Breast epithelium (tissue), 4 donors: ENCODE results near the gene ITGAE. TPM values are rescaled to one million over a fixed set of nuclear protein-coding genes. Genes with fewer than 3 reads are reported as not detected.
"Not testable (repeated sequence)": the region's sequence is repeated elsewhere in the genome, so short reads cannot be mapped to it uniquely, and the experiment has no call there.

Experiments used
- DNase-seq, 2 donors: peaks; one replicate each; pipeline ENCODE4 v3.0.0-alpha.2; 2019; ENCODE audit warnings: low spot score in 2 of 2
- H3K27ac ChIP-seq, 2 donors: fragments of 200-600 bp; sonication (generic) in 1 of 2; one replicate each; pipeline ENCODE4 v1.5.1; 2016 to 2019; ENCODE audit warnings: mild to moderate bottlenecking in 1 of 2
- H3K27me3 ChIP-seq, 2 donors: fragments of 200-600 bp; sonication (generic) in 1 of 2; one replicate each; pipeline versions ENCODE4 v1.5.1 to v1.6.0; 2017 to 2019; ENCODE audit warnings: control low read depth in 1 of 2, mild to moderate bottlenecking in 1 of 2
- H3K36me3 ChIP-seq: fragments of 200-600 bp; one replicate; pipeline ENCODE4 v1.5.1; 2019
- H3K4me1 ChIP-seq, 2 donors: fragments of 200-600 bp; sonication (generic); one replicate each; pipeline ENCODE4 v1.5.1; 2016 to 2019; ENCODE audit warnings: control low read depth in 1 of 2
- H3K4me3 ChIP-seq, 3 donors: fragments of 200-600 bp; sonication (generic); 1 replicate in 2 of 3; 2 replicates in 1 of 3; pipeline ENCODE4 v1.5.1; 2016 to 2019; ENCODE audit warnings: mild to moderate bottlenecking in 3 of 3, moderate library complexity in 2 of 3
- H3K9me3 ChIP-seq, 2 donors: fragments of 200-600 bp; sonication (generic) in 1 of 2; one replicate each; pipeline ENCODE4 v1.5.1; 2016 to 2019; ENCODE audit warnings: control low read depth in 1 of 2
- POLR2A ChIP-seq: fragments of 450-650 bp; IDR thresholded peaks from one replicate; pipeline ENCODE4 v1.6.1; 2016; ENCODE audit warnings: antibody characterized with exemption, mild to moderate bottlenecking, moderate library complexity
- POLR2AphosphoS5 ChIP-seq, 3 donors: sonication (generic); formaldehyde crosslinking; IDR thresholded peaks; one replicate each; pipeline ENCODE4 v1.6.1; 2017; ENCODE audit warnings: antibody characterized with exemption in 3 of 3
- intact Hi-C: fragments of 100-400 bp; cut with DNase I; formaldehyde crosslinking; loops from one replicate; pipeline ENCODE4 v1.15.1; 2023; ENCODE audit warnings: low total_unique reads
- total RNA-seq, 3 donors: library from RNA; depleted of rRNA; stranded (reverse); fragments of >200 nt; gene quantifications; one replicate each; pipeline ENCODE4 v1.1.0, GENCODE V29; 2016
- TF ChIP-seq, protein P1 (sequence below), 3 donors: fragments of 450-650 bp; IDR thresholded peaks; one replicate each; pipeline ENCODE4 v1.5.1; 2016 to 2017; ENCODE audit warnings: antibody characterized with exemption in 3 of 3, mild to moderate bottlenecking in 3 of 3, moderate library complexity in 3 of 3

ITGAE gene
- total RNA-seq, 3 donors from 2014 or later: 26.5 to 31.2 (median 27.1) TPM

DNA sequence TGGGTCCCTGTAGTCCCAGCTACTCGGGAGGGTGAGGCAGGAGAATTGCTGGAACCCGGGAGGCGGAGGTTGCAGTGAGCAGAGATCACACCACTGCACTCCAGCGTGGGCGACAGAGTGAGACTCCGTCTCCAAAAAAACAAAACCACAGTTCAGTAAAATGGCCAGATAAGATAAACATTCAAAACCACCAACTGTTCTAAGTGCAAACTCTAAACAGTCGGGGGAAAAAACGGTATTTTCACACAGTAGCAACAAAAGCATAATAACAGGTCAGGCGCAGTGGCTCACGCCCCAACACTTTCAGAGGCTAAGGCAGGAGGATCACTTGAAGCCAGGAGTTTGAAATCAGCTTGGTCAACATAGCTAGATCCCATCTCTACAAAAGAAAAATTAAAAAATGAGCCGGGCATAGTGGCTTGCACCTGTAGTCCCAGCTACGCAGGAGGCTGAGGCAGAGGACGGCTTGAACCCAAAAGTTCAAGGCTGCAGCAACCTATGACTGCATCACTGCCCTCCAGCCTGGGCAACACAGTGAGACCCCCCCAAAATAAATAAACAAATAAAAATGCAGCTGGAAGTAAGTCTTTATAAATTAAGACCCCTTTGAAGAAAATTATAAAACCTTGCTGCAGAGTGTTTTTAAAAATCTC, 88.1 kb downstream of the ITGAE start:
- Histone ChIP-seq H3K27ac (no peak overlapping the region), H3K4me1 (no peaks in the 10 kb centered on the region), H3K36me3 (peaks cover 4% of the 10 kb centered on the region), H3K9me3 (no peaks in the 10 kb centered on the region), H3K27me3 (no peaks in the 10 kb centered on the region), H3K4me3 (no peak overlapping the region)
- DNase-seq: no peak
- TF ChIP-seq POLR2AphosphoS5 (IDR thresholded peaks at IDR 0.05): no peak
- no peak for TF ChIP-seq POLR2A
- TF ChIP-seq, protein P1, sequence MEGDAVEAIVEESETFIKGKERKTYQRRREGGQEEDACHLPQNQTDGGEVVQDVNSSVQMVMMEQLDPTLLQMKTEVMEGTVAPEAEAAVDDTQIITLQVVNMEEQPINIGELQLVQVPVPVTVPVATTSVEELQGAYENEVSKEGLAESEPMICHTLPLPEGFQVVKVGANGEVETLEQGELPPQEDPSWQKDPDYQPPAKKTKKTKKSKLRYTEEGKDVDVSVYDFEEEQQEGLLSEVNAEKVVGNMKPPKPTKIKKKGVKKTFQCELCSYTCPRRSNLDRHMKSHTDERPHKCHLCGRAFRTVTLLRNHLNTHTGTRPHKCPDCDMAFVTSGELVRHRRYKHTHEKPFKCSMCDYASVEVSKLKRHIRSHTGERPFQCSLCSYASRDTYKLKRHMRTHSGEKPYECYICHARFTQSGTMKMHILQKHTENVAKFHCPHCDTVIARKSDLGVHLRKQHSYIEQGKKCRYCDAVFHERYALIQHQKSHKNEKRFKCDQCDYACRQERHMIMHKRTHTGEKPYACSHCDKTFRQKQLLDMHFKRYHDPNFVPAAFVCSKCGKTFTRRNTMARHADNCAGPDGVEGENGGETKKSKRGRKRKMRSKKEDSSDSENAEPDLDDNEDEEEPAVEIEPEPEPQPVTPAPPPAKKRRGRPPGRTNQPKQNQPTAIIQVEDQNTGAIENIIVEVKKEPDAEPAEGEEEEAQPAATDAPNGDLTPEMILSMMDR (IDR thresholded peaks at IDR 0.05): no peak
- intact Hi-C loops: loop anchor here (5.0 kb wide), 1 partner anchor 1251 kb away; no protein-coding TSS in a partner anchor

DNA sequence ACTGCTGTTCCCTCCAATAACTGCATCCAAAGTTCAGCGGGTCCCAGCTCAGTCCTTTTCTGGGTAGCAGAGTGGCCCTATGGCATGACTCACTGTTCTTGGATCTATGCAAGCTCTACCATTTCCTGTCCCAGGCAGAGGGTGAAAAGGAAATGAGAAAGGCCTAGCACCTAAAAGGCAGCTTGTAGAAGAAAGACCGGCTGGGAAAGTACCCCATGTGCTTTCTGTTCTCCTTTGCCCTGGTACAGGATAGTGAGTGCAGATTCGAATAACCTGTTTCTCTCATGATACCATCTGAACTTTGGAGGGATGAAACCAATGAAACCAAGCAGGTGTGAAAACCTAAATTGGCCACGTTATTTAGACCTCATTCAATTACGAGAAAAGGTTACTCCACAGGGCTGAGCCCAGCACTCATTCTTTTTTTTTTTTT, 90.0 kb downstream of the ITGAE start:
- no peaks in the 10 kb centered on the region for H3K9me3 ChIP-seq
- H3K27me3 ChIP-seq: no peaks in the 10 kb centered on the region
- H3K27ac ChIP-seq: no peak overlapping the region
- TF ChIP-seq POLR2AphosphoS5 (IDR thresholded peaks at IDR 0.05) (no peak), POLR2A (no peak)
- TF ChIP-seq, protein P1 (IDR thresholded peaks at IDR 0.05): no peak
- H3K4me3 ChIP-seq: no peak overlapping the region
- no peak for DNase-seq
- no peaks in the 10 kb centered on the region for H3K4me1 ChIP-seq
- H3K36me3 ChIP-seq: no peaks in the 10 kb centered on the region
- intact Hi-C loops: loop anchor here (5.0 kb wide), 1 partner anchor 1249 kb away; no protein-coding TSS in a partner anchor

DNA sequence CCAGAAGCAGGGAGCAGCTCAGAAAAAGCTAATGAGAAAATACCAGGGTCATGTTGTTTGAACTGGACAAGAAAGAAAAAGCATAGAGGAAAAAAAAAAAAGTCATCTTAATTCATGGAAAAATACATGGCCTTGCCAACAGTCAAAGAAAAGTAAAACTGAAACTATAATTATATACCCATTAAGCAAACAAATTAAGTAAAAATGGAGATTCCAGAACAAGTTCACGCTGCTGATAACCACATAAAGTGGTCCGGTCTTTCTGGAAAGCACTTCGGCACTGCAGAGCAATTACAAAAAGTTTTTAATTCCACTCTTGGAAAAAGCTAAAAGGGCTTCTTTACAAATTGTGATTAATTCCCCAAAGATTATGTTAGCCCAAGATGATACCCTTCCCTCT, 92.6 kb downstream of the ITGAE start:
- no peak overlapping the region for H3K4me3 ChIP-seq
- TF ChIP-seq POLR2A: no peak
- TF ChIP-seq, protein P1 (IDR thresholded peaks at IDR 0.05): no peak
- no peaks in the 10 kb centered on the region for H3K36me3 ChIP-seq
- H3K9me3 ChIP-seq: no peaks in the 10 kb centered on the region
- intact Hi-C loops: no loop called here
- H3K4me1 ChIP-seq: no peaks in the 10 kb centered on the region
- no peak for DNase-seq
- H3K27ac ChIP-seq: no peak overlapping the region
- no peaks in the 10 kb centered on the region for H3K27me3 ChIP-seq

DNA sequence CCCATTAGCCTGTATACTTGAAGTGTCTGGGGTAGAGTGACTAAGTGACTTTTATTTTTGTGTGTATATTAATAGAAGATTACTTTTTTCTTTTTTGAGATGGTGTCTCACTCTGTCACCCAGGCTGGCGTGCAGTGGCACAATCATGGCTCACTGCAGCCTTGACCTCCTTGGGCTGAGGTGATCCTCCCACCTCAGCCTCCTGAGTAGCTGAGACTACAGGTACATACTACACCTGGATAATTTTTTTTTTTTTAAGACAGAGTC, 95.3 kb downstream of the ITGAE start:
- H3K9me3 ChIP-seq, H3K4me3 ChIP-seq, H3K36me3 ChIP-seq, DNase-seq, intact Hi-C loops, H3K4me1 ChIP-seq, H3K27me3 ChIP-seq, H3K27ac ChIP-seq: not testable (repeated sequence)

DNA sequence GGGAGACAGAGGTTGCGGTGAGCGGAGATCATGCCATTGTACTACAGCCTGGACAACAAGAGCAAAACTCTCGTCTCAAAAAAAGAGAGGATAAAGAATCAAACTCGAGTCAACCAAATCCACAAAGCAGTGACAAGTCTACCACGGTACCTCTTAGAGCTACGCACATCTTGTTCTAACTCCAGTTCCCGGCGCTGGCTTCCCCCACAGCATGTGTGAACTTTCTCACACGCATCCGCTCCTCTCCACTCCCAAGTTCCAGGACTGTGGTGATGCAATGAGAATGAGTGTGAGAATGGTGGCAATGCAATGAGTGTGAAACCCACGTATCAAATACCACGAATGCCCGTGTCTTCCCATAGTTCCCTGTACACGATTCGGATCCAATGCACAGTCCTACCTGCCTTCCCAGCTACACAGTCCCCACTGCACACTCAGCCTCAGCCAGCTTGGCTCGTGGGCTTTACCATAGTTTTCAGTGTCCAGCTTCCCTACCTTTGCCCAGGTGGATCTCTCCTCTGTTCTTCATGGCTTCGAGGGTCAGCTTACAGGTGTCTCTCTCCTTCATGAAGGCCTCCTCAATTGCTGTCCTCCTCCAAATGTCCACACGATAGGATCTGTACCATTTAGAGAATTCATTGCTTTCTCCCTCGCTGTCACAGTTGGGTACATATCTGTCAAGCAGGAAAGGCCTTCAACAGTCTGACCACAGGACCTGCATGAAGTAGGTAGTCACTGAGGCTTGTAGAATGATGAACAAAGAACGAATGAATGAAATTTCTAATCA, 95.9 kb downstream of the ITGAE start:
- no peaks in the 10 kb centered on the region for H3K9me3 ChIP-seq
- TF ChIP-seq POLR2AphosphoS5 (IDR thresholded peaks at IDR 0.05) (no peak), POLR2A (no peak)
- TF ChIP-seq, protein P1 (IDR thresholded peaks at IDR 0.05): no peak
- H3K36me3 ChIP-seq: no peaks in the 10 kb centered on the region
- intact Hi-C loops: no loop called here
- H3K4me1 ChIP-seq: no peaks in the 10 kb centered on the region
- H3K27ac ChIP-seq: no peak overlapping the region
- no peak for DNase-seq
- H3K4me3 ChIP-seq: no peak overlapping the region
- H3K27me3 ChIP-seq: no peaks in the 10 kb centered on the region

DNA sequence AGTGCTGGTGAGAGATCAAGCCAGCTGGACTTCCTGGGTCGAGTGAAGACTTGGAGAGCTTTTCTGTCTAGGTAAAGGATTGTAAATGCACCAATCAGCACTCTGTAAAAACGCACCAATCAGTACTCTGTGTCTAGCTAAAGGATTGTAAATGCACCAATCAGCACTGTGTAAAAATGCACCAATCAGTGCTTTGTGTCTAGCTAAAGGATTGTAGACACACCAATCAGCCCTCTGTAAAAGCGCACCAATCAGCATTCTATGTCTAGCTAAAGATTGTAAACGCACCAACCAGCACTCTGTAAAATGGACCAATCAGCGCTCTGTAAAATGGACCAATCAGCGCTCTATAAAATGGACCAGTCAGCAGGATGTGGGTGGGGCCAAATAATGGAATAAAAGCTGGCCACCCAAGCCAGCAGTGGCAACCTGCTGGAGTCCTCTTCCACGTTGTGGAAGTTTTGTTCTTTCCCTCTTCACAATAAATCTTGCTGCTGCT, 98.9 kb downstream of the ITGAE start:
- H3K27me3 ChIP-seq, H3K9me3 ChIP-seq, DNase-seq, H3K27ac ChIP-seq, H3K4me1 ChIP-seq, intact Hi-C loops, H3K4me3 ChIP-seq, H3K36me3 ChIP-seq: not testable (repeated sequence)
